DND-41 (cell line): ENCODE measurements around the gene QSOX2.

Experiments used
- EZH2 ChIP-seq: IDR thresholded peaks from 3 replicates; pipeline ENCODE4 v1.6.1; 2012; ENCODE audit warnings: borderline replicate concordance, low read depth, mild to moderate bottlenecking, moderate library complexity, low read length, inconsistent platforms; ENCODE audit not compliant: severe bottlenecking
- TF ChIP-seq, protein P1 (sequence below): IDR thresholded peaks from 2 replicates; pipeline ENCODE4 v1.5.1; 2012; ENCODE audit warnings: borderline replicate concordance, low read length, moderate library complexity, mild to moderate bottlenecking; ENCODE audit not compliant: poor library complexity, severe bottlenecking; ENCODE audit errors: extremely low read depth

DNA sequence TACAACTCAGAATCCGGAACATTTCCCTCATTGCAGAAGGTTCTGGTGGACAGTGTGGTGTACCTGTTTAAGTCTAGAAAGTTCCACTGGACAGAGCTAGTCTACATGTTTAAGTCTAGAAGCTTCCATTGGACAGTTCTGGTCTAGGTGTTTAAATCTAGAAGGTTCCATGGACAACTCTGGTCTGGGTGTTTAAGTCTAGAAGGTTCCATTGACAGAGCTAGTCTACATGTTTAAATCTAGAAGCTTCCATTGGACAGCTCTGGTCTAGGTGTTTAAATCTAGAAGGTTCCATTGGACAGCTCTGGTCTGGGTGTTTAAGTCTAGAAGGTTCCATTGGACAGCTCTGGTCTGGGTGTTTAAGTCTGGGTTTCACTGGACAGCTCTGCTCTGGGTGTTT, 33.3 kb upstream of the QSOX2 start:
- TF ChIP-seq, protein P1, sequence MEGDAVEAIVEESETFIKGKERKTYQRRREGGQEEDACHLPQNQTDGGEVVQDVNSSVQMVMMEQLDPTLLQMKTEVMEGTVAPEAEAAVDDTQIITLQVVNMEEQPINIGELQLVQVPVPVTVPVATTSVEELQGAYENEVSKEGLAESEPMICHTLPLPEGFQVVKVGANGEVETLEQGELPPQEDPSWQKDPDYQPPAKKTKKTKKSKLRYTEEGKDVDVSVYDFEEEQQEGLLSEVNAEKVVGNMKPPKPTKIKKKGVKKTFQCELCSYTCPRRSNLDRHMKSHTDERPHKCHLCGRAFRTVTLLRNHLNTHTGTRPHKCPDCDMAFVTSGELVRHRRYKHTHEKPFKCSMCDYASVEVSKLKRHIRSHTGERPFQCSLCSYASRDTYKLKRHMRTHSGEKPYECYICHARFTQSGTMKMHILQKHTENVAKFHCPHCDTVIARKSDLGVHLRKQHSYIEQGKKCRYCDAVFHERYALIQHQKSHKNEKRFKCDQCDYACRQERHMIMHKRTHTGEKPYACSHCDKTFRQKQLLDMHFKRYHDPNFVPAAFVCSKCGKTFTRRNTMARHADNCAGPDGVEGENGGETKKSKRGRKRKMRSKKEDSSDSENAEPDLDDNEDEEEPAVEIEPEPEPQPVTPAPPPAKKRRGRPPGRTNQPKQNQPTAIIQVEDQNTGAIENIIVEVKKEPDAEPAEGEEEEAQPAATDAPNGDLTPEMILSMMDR: no peak
- no peak for TF ChIP-seq EZH2
